ENCODE measurements around the gene CDKAL1.
"Not testable (repeated sequence)": the region's sequence is repeated elsewhere in the genome, so short reads cannot be mapped to it uniquely, and the experiment has no call there.

Gene CDKAL1

DNA sequence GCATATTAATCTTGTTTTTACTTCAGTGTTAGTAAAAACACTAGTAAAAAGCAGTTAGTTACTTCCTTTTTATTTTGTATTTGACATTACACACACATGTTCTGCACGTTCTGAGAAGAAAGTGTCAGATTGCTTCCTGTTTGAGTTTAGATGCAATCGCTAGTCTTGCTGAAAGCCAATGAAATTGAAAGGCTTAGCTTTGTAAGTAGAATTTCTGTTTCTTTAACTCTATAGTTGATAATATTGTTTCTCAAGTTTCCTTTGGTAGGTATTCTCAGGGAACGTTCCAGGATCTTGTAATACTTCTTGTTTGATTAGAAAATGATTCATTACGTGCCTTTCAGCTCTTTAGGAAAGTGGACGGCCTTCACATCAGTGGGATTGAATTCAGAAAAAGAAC, 55.0 kb downstream of the CDKAL1 start:
- TF ChIP-seq, protein P1, sequence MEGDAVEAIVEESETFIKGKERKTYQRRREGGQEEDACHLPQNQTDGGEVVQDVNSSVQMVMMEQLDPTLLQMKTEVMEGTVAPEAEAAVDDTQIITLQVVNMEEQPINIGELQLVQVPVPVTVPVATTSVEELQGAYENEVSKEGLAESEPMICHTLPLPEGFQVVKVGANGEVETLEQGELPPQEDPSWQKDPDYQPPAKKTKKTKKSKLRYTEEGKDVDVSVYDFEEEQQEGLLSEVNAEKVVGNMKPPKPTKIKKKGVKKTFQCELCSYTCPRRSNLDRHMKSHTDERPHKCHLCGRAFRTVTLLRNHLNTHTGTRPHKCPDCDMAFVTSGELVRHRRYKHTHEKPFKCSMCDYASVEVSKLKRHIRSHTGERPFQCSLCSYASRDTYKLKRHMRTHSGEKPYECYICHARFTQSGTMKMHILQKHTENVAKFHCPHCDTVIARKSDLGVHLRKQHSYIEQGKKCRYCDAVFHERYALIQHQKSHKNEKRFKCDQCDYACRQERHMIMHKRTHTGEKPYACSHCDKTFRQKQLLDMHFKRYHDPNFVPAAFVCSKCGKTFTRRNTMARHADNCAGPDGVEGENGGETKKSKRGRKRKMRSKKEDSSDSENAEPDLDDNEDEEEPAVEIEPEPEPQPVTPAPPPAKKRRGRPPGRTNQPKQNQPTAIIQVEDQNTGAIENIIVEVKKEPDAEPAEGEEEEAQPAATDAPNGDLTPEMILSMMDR (IDR thresholded peaks at IDR 0.05) = no peak
- Histone ChIP-seq H3K4me3 (no peak overlapping the region), H3K27ac (no peak overlapping the region)
- DNase-seq (ENCODE audit: low spot score) = no peak

GRCh38 chr6:20590476-20590875, 56.2 kb downstream of the CDKAL1 start:
- not testable (repeated sequence) for H3K27ac ChIP-seq; DNase-seq (ENCODE audit: low spot score)

GRCh38 chr6:20594299-20594853, 60.1 kb downstream of the CDKAL1 start:
- not testable (repeated sequence) for H3K27ac ChIP-seq; H3K4me3 ChIP-seq; DNase-seq (ENCODE audit: low spot score)

More at GRCh38 chr6:20590476-20590875, 56.2 kb downstream of the CDKAL1 start:
- not testable (repeated sequence) for H3K4me3 ChIP-seq

GRCh38 chr6:20599302-20600051, 65.2 kb downstream of the CDKAL1 start:
- TF ChIP-seq, protein P1 (IDR thresholded peaks at IDR 0.05) = no peak
- DNase-seq (ENCODE audit: low spot score) = no peak
- no peak overlapping the region for H3K4me3 ChIP-seq
- no peak overlapping the region for H3K27ac ChIP-seq

GRCh38 chr6:20600831-20601230, 66.6 kb downstream of the CDKAL1 start:
- TF ChIP-seq, protein P1 (IDR thresholded peaks at IDR 0.05) = no peak
- DNase-seq (ENCODE audit: low spot score) = no peak
- Histone ChIP-seq H3K4me3 (no peak overlapping the region), H3K27ac (no peak overlapping the region)

DNA sequence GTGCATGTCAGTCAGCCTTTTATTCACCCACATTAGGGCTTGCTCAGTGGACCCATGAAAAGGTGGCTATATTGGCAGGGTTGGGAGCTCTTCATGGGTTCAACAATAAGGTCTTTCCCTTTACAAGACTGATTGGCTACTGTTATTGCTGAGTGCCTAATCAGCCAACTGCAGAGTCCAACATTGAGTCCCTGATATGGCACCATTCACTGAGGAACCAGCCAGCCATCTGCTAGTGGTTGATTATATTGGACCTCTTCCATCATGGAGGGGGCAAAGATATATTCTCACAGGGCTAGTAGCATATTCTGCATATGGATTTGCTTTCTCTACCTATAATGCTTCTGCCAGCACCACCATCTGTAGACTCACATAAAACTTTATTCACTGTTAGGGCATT, 69.9 kb downstream of the CDKAL1 start:
- no peak overlapping the region for H3K4me3 ChIP-seq
- TF ChIP-seq, protein P1 (IDR thresholded peaks at IDR 0.05) = no peak
- no peak overlapping the region for H3K27ac ChIP-seq
- no peak for DNase-seq (ENCODE audit: low spot score)

DNA sequence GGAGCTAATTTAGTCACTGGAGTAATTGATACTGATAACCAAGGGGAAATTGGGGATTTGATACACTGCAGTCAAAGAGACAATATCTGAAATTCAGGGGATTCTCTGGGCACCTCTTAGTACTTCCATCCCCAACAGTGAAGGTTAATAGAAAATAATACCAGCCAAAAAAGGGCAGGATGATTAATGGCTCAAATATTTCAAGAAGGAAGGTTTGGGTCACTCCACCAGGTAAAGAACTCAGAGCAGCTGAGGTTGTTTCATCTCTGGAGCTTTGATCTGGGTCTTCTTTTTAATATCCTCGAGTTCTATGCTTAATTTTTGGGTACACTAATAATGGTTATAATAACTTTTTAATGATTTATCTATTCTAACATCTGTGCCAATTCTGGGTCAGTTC, 70.8 kb downstream of the CDKAL1 start:
- Histone ChIP-seq H3K27ac (no peak overlapping the region), H3K4me3 (no peak overlapping the region)
- no peak for DNase-seq (ENCODE audit: low spot score)
- TF ChIP-seq, protein P1 (IDR thresholded peaks at IDR 0.05) = no peak

- TF ChIP-seq, protein P1 (IDR thresholded peaks at IDR 0.05) = no peak
- Histone ChIP-seq H3K4me3 (no peak overlapping the region), H3K27ac (no peak overlapping the region)
- no peak for DNase-seq (ENCODE audit: low spot score)
Measured at GRCh38 chr6:20605581-20605980, 71.3 kb downstream of the CDKAL1 start.

Data from coronary artery (tissue), 2 donors.